GM12878 (cell line): ENCODE measurements around the gene ACVR1B. TPM values are rescaled to one million over a fixed set of nuclear protein-coding genes. Genes with fewer than 3 reads are reported as not detected.

Source experiments
- ATAC-seq: fragments of 200-7000 bp; cut with Tn5 transposase; 3 replicates; pipeline ENCODE4 v1.9.1; 2020; ENCODE audit warnings: mild to moderate bottlenecking, moderate library complexity
- BruUV-seq: library from RNA; stranded (reverse); fragments of 400-500 nt; replicated peaks from 2 replicates; lab custom pipeline; 2021; lab: Mats Ljungman, UMichigan
- CTCF ChIA-PET: fragments of 300-600 bp; sonication (Branson Sonifier 250); formaldehyde crosslinking; extraction: SDS; loops from one replicate; lab custom pipeline; 2021; ENCODE audit warnings: inconsistent platforms; lab: Yijun Ruan, JAX
- POLR2A ChIA-PET: fragments of 350-600 bp; formaldehyde crosslinking; extraction: SDS; loops from one replicate; lab custom pipeline; 2021; ENCODE audit warnings: inconsistent platforms; lab: Charles Lee
- RAD21 ChIA-PET: fragments of 300-600 bp; sonication (Branson Sonifier 250); formaldehyde crosslinking; loops from one replicate; lab custom pipeline; 2023; ENCODE audit warnings: antibody characterized with exemption; ENCODE audit not compliant: unreplicated experiment; lab: Charles Lee
- SMC1A ChIA-PET: fragments of 300-600 bp; sonication (Branson Sonifier 250); formaldehyde crosslinking; loops from one replicate; lab custom pipeline; 2023; ENCODE audit not compliant: unreplicated experiment, uncharacterized antibody; lab: Charles Lee
- DNase-seq: peaks from one replicate; pipeline ENCODE4 v3.0.0-alpha.2; 2011; ENCODE audit warnings: low read depth, low spot score
- FAIRE-seq: peaks from 3 replicates; lab custom pipeline; 2011; peaks lifted over from hg19 to GRCh38; lab: Jason Lieb, UNC
- H2AFZ ChIP-seq: 2 replicates; pipeline ENCODE4 v1.6.0; 2011; ENCODE audit warnings: low read depth, low read length, control low read depth; ENCODE audit not compliant: control insufficient read depth
- H3K27ac ChIP-seq: 2 replicates; pipeline ENCODE4 v1.5.1; 2011; ENCODE audit warnings: control low read depth; ENCODE audit not compliant: control insufficient read depth, insufficient read depth
- H3K27me3 ChIP-seq, 2 experiments: replicated peaks in 1 of 2; 2 replicates each; pipeline versions ENCODE4 v1.6.0 to v1.6.1; 2011; ENCODE audit warnings: low read length in 1 of 2; ENCODE audit not compliant: control insufficient read depth in 2 of 2, insufficient read depth in 2 of 2
- H3K36me3 ChIP-seq, 2 experiments: 2 replicates each; pipeline ENCODE4 v1.5.1; 2011; ENCODE audit warnings: low read length in 1 of 2; ENCODE audit not compliant: control insufficient read depth in 2 of 2, insufficient read depth in 2 of 2
- H3K4me1 ChIP-seq: 2 replicates; pipeline ENCODE4 v1.6.1; 2011; ENCODE audit warnings: mild to moderate bottlenecking, low read length, moderate library complexity, mixed read lengths; ENCODE audit not compliant: control insufficient read depth, insufficient read depth
- H3K4me2 ChIP-seq: 2 replicates; pipeline ENCODE4 v1.6.0; 2011; ENCODE audit warnings: control low read depth; ENCODE audit not compliant: control insufficient read depth, insufficient read depth
- H3K4me3 ChIP-seq: fragments of 200-600 bp; sonication (generic); 2 replicates; pipeline ENCODE4 v1.5.1; 2016
- H3K79me2 ChIP-seq: 2 replicates; pipeline ENCODE4 v1.6.0; 2011; ENCODE audit warnings: low read length; ENCODE audit not compliant: control insufficient read depth, insufficient read depth
- H3K9ac ChIP-seq: 2 replicates; pipeline ENCODE4 v1.8.0; 2011; ENCODE audit warnings: low read length, control low read depth, mixed read lengths; ENCODE audit not compliant: control insufficient read depth, insufficient read depth
- H3K9me3 ChIP-seq: replicated peaks from 3 replicates; pipeline ENCODE4 v1.5.1; 2011; ENCODE audit warnings: mild to moderate bottlenecking, low read length; ENCODE audit not compliant: control insufficient read depth, insufficient read depth
- H4K20me1 ChIP-seq: 2 replicates; pipeline ENCODE4 v1.6.0; 2011; ENCODE audit not compliant: control insufficient read depth, insufficient read depth
- BRCA1 ChIP-seq: IDR thresholded peaks from 2 replicates; pipeline ENCODE4 v1.6.1; 2011; ENCODE audit warnings: low read depth, low read length, improper control_type of control experiment
- EED ChIP-seq: sonication (generic); IDR thresholded peaks from 2 replicates; pipeline ENCODE4 v1.6.1; 2016; ENCODE audit warnings: antibody characterized with exemption, low read depth
- IRF4 ChIP-seq: IDR thresholded peaks from 2 replicates; pipeline ENCODE4 v1.6.1; 2011; ENCODE audit warnings: low read depth, low read length
- NRF1 ChIP-seq: conservative IDR thresholded peaks from 2 replicates; pipeline ENCODE4 v1.6.1; 2011; ENCODE audit warnings: mild to moderate bottlenecking, low read depth, low read length, improper control_type of control experiment
- POLR2AphosphoS2 ChIP-seq: IDR thresholded peaks from 2 replicates; pipeline ENCODE4 v1.6.1; 2011; ENCODE audit warnings: low read depth, mild to moderate bottlenecking, low read length, improper control_type of control experiment, moderate library complexity
- RAD21 ChIP-seq: IDR thresholded peaks from 2 replicates; pipeline ENCODE4 v1.6.1; 2011; ENCODE audit warnings: mild to moderate bottlenecking, low read depth, low read length, moderate library complexity; ENCODE audit not compliant: insufficient read depth
- SIN3A ChIP-seq: IDR thresholded peaks from 2 replicates; pipeline ENCODE4 v1.6.1; 2012; ENCODE audit warnings: low read depth, low read length, improper control_type of control experiment
- TCF12 ChIP-seq: IDR thresholded peaks from 2 replicates; pipeline ENCODE4 v1.6.1; 2011; ENCODE audit warnings: low read depth, mild to moderate bottlenecking, low read length
- TCF7 ChIP-seq: IDR thresholded peaks from 2 replicates; pipeline ENCODE4 v1.6.1; 2014; ENCODE audit warnings: antibody characterized with exemption, borderline replicate concordance
- WGBS: methylation state at CpG from one replicate; pipeline ENCODE4 v1.1.6; 2016; ENCODE audit warnings: low lambda C conversion rate; ENCODE audit not compliant: insufficient replicate concordance, insufficient coverage; ENCODE audit errors: missing lambda C conversion rate; 5-methylcytosine and 5-hydroxymethylcytosine counted together
- in situ Hi-C: fragments of 300-500 bp; cut with MboI; formaldehyde crosslinking; loops from 9 replicates; pipeline ENCODE4 v1.14.3; 2018; ENCODE audit warnings: mixed read lengths
- intact Hi-C: fragments of 100-400 bp; cut with micrococcal nuclease; formaldehyde crosslinking; loops from one replicate; pipeline ENCODE4 v1.14.2; 2022; ENCODE audit not compliant: unreplicated experiment
- polyA plus RNA-seq, 11 experiments: library from polyadenylated mRNA; depleted of rRNA in 4 of 11; unstranded in 6 of 11; stranded (reverse) in 5 of 11; fragments of >200 nt; fragmentation: Nextera tagmentation in 4 of 11; fragmentation: Illumina TruSeq in 1 of 11; extraction: Ambion mirVana in 4 of 11; extraction: Trizol in 1 of 11; gene quantifications; 1 replicate in 1 of 11; 2 replicates in 10 of 11; pipeline versions ENCODE4 v1.2.1 to v1.2.3, GENCODE V29; 2011 to 2016; ENCODE audit warnings: inconsistent platforms in 2 of 11, missing spikeins in 2 of 11, low read depth in 1 of 11
- total RNA-seq, 4 experiments: library from RNA; depleted of rRNA in 3 of 4; stranded (reverse); fragments of >200 nt in 3 of 4; fragmentation: Illumina TruSeq in 1 of 4; extraction: Trizol in 1 of 4; gene quantifications; 2 replicates each; pipeline versions ENCODE4 v1.2.1 to v1.2.3, GENCODE V29; 2013 to 2021
- TF ChIP-seq, protein P1 (sequence below): fragments of 450-650 bp; IDR thresholded peaks from 2 replicates; pipeline ENCODE4 v1.6.1; 2018; ENCODE audit warnings: mild to moderate bottlenecking, low read depth, moderate library complexity; ENCODE audit not compliant: partially characterized antibody
- TF ChIP-seq, protein P2 (sequence below): IDR thresholded peaks from 2 replicates; pipeline ENCODE4 v1.6.1; 2011; ENCODE audit warnings: borderline replicate concordance, low read depth, mild to moderate bottlenecking, moderate library complexity, mixed read lengths, low read length; ENCODE audit not compliant: insufficient read depth; ENCODE audit errors: extremely low read length
- TF ChIP-seq, protein P3 (sequence below): IDR thresholded peaks from 2 replicates; pipeline ENCODE4 v1.6.1; 2011; ENCODE audit warnings: borderline replicate concordance, low read depth, mild to moderate bottlenecking, moderate library complexity, low read length; ENCODE audit not compliant: insufficient read depth, poor library complexity, severe bottlenecking
- TF ChIP-seq, protein P4 (sequence below): IDR thresholded peaks from 2 replicates; pipeline ENCODE4 v1.6.1; 2011; ENCODE audit warnings: low read depth, low read length, improper control_type of control experiment, borderline replicate concordance

ACVR1B gene
- total and polyA plus RNA-seq, 10 of the 15 experiments (the other 5 are each of a cell fraction or from before 2014, with no cell fraction given): 0.02 to 0.69 (median 0.16) TPM; not detected in 2

DNA sequence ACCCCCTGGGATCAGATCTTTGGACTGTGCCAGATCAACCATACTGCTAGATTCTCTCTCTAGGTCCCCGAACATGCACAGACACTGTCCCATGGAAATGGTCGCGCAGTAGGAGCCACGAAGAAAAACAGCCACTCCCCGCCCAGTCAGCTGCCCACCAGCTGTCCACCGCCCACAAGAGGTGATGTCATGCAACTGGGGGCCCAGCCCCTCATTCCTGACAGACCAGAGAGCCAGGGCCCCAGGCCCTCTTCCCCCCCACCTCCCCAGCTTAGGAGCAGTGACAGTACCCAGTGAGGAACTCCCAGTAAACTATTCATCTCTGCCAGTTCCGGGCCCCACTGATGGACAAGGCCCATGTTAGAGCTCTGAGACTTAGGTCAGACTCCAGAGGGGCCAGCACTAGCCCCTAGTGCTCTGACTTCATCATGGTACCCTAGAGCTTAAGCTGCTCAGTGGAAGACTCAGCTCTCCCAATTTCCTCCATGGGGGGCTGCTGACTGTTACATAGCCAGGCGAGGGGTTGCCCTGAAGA is 51.6 kb downstream of the ACVR1B start:
- ATAC-seq: no peak
- H3K79me2 ChIP-seq: no peaks in the 10 kb centered on the region
- FAIRE-seq: no peak
- in situ Hi-C loops (no loop called here), intact Hi-C loops (no loop called here)
- POLR2A ChIA-PET: no interaction called here
- H3K4me3 ChIP-seq: no peak overlapping the region
- H3K27me3 ChIP-seq: peaks cover 9 to 14% of the 10 kb centered on the region in 2 experiments; a peak in 3 of 4 replicates
- no peak overlapping the region for H2AFZ ChIP-seq
- peaks cover 11% of the 10 kb centered on the region for H3K4me1 ChIP-seq
- BruUV-seq: no TSS peak
- H3K36me3 ChIP-seq: no peaks in the 10 kb centered on the region
- 44% methylated on average over 8 of the region's 8 CpGs for WGBS
- RAD21 ChIA-PET: interaction anchor here (1.1 to 6.1 kb wide), 5 partner anchors 10 to 119 kb away, joined by 3 to 131 read pairs (median 5); no protein-coding TSS in a partner anchor
- no peak overlapping the region for H3K9ac ChIP-seq
- SMC1A ChIA-PET: interaction anchor here (0.6 to 4.6 kb wide), 12 partner anchors 10 to 120 kb away, joined by 3 to 92 read pairs (median 4); no protein-coding TSS in a partner anchor
- no peaks in the 10 kb centered on the region for H3K9me3 ChIP-seq
- TF ChIP-seq SIN3A (no peak), TCF12 (no peak), IRF4 (no peak), NRF1 (no peak), EED (no peak), BRCA1 (no peak), POLR2AphosphoS2 (no peak), RAD21 (no peak), TCF7 (no peak)
- TF ChIP-seq, protein P1, sequence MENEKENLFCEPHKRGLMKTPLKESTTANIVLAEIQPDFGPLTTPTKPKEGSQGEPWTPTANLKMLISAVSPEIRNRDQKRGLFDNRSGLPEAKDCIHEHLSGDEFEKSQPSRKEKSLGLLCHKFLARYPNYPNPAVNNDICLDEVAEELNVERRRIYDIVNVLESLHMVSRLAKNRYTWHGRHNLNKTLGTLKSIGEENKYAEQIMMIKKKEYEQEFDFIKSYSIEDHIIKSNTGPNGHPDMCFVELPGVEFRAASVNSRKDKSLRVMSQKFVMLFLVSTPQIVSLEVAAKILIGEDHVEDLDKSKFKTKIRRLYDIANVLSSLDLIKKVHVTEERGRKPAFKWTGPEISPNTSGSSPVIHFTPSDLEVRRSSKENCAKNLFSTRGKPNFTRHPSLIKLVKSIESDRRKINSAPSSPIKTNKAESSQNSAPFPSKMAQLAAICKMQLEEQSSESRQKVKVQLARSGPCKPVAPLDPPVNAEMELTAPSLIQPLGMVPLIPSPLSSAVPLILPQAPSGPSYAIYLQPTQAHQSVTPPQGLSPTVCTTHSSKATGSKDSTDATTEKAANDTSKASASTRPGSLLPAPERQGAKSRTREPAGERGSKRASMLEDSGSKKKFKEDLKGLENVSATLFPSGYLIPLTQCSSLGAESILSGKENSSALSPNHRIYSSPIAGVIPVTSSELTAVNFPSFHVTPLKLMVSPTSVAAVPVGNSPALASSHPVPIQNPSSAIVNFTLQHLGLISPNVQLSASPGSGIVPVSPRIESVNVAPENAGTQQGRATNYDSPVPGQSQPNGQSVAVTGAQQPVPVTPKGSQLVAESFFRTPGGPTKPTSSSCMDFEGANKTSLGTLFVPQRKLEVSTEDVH: no peak
- TF ChIP-seq, protein P2, sequence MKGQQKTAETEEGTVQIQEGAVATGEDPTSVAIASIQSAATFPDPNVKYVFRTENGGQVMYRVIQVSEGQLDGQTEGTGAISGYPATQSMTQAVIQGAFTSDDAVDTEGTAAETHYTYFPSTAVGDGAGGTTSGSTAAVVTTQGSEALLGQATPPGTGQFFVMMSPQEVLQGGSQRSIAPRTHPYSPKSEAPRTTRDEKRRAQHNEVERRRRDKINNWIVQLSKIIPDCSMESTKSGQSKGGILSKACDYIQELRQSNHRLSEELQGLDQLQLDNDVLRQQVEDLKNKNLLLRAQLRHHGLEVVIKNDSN: no peak
- TF ChIP-seq, protein P3, sequence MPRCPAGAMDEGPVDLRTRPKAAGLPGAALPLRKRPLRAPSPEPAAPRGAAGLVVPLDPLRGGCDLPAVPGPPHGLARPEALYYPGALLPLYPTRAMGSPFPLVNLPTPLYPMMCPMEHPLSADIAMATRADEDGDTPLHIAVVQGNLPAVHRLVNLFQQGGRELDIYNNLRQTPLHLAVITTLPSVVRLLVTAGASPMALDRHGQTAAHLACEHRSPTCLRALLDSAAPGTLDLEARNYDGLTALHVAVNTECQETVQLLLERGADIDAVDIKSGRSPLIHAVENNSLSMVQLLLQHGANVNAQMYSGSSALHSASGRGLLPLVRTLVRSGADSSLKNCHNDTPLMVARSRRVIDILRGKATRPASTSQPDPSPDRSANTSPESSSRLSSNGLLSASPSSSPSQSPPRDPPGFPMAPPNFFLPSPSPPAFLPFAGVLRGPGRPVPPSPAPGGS: no peak
- TF ChIP-seq, protein P4, sequence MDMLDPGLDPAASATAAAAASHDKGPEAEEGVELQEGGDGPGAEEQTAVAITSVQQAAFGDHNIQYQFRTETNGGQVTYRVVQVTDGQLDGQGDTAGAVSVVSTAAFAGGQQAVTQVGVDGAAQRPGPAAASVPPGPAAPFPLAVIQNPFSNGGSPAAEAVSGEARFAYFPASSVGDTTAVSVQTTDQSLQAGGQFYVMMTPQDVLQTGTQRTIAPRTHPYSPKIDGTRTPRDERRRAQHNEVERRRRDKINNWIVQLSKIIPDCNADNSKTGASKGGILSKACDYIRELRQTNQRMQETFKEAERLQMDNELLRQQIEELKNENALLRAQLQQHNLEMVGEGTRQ: no peak
- TF ChIP-seq, all 136 proteins: peak for 0
- no peak for DNase-seq
- no peak overlapping the region for H3K4me2 ChIP-seq
- no peak overlapping the region for H3K27ac ChIP-seq
- H4K20me1 ChIP-seq: no peaks in the 10 kb centered on the region
- CTCF ChIA-PET: interaction anchor here (0.6 to 11.3 kb wide), 13 partner anchors 7 to 121 kb away, joined by 3 to 412 read pairs (median 5); no protein-coding TSS in a partner anchor
